A549 treated with ZK216348 at 1 μM for 4 hours (cell line): Measurements from ENCODE around the gene RSPH1. TPM values are rescaled to one million over a fixed set of nuclear protein-coding genes. Genes with fewer than 3 reads are reported as not detected.

Source experiments
- total RNA-seq: library from RNA; stranded (reverse); fragments of 200-300 nt; extraction: Qiagen RNA extraction; gene quantifications from 5 replicates; pipeline ENCODE4 v1.2.3, GENCODE V29; 2022; ENCODE audit warnings: low read depth

RSPH1 gene
- 0.34 to 1.3 TPM (median 0.67 TPM) in 5 replicates for total RNA-seq

GRCh38 chr21:42496120-42496838 lies at the start of gene RSPH1:
Gene RSPH1 (minus strand): TSS chr21:42496224. CDS start chr21:42496186, 38 bp downstream.

GRCh38 chr21:42513151-42513984 lies 17.3 kb upstream of the RSPH1 start, which contains the start of gene SLC37A1:
Gene SLC37A1 (plus strand): TSS chr21:42513852. CDS start chr21:42518455, 4,603 bp downstream.

Other genes starting within 250 kb of the RSPH1 start
- not detected in 5 replicates for gene TFF3, start 180.8 kb downstream of the RSPH1 start, total RNA-seq
- not detected in 5 replicates for gene TFF2, start 145.2 kb downstream of the RSPH1 start, total RNA-seq
- 20.3 to 28.6 TPM (median 25.3 TPM) in 5 replicates for gene TFF1, start 129.7 kb downstream of the RSPH1 start, total RNA-seq
- gene TMPRSS3, start 100.2 kb downstream of the RSPH1 start, total RNA-seq = 0.15 to 0.24 TPM (median 0.21 TPM) in 5 replicates
- 0.09 to 0.28 TPM (median 0.18 TPM) in 5 replicates for gene UBASH3A, start 92.3 kb downstream of the RSPH1 start, total RNA-seq
- 2.6 to 4.1 TPM (median 3.8 TPM) in 5 replicates for gene SLC37A1, start 17.6 kb upstream of the RSPH1 start, total RNA-seq
- 1.0 to 1.5 TPM (median 1.2 TPM) in 5 replicates for gene PDE9A, start 157.4 kb upstream of the RSPH1 start, total RNA-seq